ENCODE data around the gene ACTG1.

Gene ACTG1

GRCh38 chr17:81539961-81540675, 27.5 kb upstream of the ACTG1 start:
- Mint-ChIP-seq H3K36me3 (peaks cover 12% of the 10 kb centered on the region), H3K4me3 (no peak overlapping the region), H3K9me3 (no peaks in the 10 kb centered on the region), H3K4me1 (peaks cover 12% of the 10 kb centered on the region), H3K27me3 (peaks cover 3% of the 10 kb centered on the region), H3K27ac (no peak overlapping the region)
- DNase-seq (ENCODE audit: low spot score in 2 of 2) (no peak), ATAC-seq (ENCODE audit: low read depth) (no peak)

DNA sequence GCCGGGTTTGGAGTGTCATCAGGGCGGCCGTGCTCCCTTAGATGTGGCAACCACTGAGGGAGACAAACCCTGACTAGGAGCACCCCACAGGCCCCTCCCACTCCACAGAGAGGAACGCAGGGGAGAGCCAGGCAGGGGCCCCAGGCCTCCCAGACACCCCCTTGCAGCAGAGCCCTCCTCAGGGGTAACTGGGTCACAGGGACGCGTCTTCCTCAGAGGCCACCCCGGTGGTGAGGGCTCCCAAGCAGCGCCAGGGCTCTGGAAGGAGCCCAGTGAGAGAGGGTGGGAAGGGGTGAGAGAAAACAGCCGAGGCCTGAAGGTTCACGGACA, 26.9 kb upstream of the ACTG1 start:
- H3K4me3 Mint-ChIP-seq, result no peak overlapping the region
- H3K4me1 Mint-ChIP-seq, result peaks cover 12% of the 10 kb centered on the region
- DNase-seq (ENCODE audit: low spot score in 2 of 2) (no peak), ATAC-seq (ENCODE audit: low read depth) (no peak)
- H3K27me3 Mint-ChIP-seq, result peaks cover 3% of the 10 kb centered on the region
- no peak overlapping the region for H3K27ac Mint-ChIP-seq
- peaks cover 11% of the 10 kb centered on the region for H3K36me3 Mint-ChIP-seq
- H3K9me3 Mint-ChIP-seq, result no peaks in the 10 kb centered on the region

DNA sequence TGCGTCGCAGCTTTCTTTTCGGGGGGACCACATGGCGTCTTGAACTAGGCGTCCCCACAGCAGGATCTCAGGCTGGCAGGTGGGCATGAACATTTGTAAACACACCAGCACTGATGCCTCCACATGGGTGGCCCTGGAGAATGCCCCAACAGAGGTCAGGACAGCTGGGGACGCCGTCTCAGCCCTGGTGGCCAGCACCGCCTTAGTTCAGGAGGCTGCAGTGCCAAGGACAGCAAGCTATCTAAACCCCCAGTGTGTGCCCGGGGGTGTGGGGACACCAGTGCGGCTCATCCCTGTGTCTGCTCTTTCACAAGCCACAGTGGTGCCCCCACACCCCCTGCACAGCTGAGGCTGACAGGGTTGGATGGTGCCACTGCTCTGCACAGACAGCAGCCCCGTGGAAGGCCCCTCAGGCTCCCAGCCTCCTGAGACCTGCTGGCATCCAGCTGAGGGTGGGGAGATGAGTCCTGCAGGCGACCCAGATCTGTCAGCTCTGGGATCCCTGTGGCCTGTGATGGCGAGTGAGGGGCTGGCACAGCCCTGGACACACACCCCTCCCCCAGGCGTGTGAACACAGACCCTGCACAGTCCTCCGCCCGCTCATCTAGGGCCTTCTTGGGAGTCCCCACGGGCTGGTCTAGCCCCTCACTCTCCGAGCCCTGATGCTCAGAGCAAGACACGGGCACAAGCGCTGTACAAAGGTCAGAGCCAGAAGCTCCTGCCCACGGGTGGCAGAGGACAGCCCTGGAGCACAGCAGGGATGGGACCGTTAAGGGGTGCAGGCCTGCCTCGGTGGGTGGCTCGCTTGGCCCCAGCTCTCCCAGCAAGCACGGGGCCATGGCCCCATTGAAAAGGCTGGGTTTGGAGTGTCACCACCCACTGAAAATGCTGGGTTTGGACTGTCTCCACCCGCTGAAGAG, 26.3 kb upstream of the ACTG1 start:
- Mint-ChIP-seq H3K36me3 (peaks cover 11% of the 10 kb centered on the region), H3K27me3 (peaks cover 3% of the 10 kb centered on the region), H3K27ac (no peak overlapping the region), H3K4me3 (no peak overlapping the region), H3K4me1 (peaks cover 13% of the 10 kb centered on the region), H3K9me3 (no peaks in the 10 kb centered on the region)
- no peak for ATAC-seq (ENCODE audit: low read depth)
- DNase-seq (ENCODE audit: low spot score in 2 of 2), result no peak

DNA sequence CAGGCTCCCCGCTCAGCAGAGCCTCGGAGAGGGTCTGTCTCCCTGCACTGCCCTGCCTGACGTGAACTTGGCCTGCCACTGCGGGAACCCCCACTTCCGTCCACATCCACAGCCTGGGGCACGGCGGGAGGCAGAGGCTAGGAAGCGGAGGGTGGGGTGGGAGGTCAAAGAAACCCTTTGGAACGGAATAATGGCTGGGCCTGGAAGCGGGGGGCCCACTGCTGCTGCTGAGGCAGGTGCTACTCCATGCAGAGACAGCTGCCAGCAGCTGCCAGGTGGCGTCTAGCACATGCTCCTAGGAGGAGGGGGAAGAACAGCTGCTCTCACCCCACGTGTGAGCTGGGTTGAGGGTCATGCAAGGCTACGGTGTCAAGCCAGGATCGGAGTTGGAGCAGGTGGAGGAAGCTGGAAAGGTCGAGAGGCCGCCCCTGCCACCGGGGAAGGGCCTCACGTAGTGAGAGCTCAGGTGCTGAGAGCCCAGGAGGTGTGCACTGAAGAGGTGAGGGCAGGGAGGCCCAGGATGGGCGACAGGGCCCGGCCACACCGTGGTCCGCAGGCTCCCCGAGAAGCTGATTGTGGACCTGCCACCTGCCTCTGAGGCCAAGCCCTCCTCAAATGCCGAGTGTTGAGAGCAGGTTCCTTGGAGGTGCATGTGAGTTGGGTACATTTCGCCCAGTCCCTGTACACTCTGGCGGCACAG, 25.4 kb upstream of the ACTG1 start:
- no peaks in the 10 kb centered on the region for H3K9me3 Mint-ChIP-seq
- peaks cover 18% of the 10 kb centered on the region for H3K4me1 Mint-ChIP-seq
- no peak overlapping the region for H3K4me3 Mint-ChIP-seq
- peaks cover 11% of the 10 kb centered on the region for H3K36me3 Mint-ChIP-seq
- H3K27ac Mint-ChIP-seq, result no peak overlapping the region
- ATAC-seq (ENCODE audit: low read depth), result no peak
- no peak for DNase-seq (ENCODE audit: low spot score in 2 of 2)
- H3K27me3 Mint-ChIP-seq, result peaks cover 3% of the 10 kb centered on the region

GRCh38 chr17:81537343-81537855, 24.8 kb upstream of the ACTG1 start:
- ATAC-seq (ENCODE audit: low read depth) (peak; percentile 86), DNase-seq (ENCODE audit: low spot score in 2 of 2) (peak; percentile 62 to 64)
- Mint-ChIP-seq H3K4me3 (no peak overlapping the region), H3K9me3 (no peaks in the 10 kb centered on the region), H3K4me1 (peaks cover 18% of the 10 kb centered on the region), H3K27ac (no peak overlapping the region), H3K36me3 (peaks cover 11% of the 10 kb centered on the region), H3K27me3 (peaks cover 3% of the 10 kb centered on the region)

GRCh38 chr17:81536299-81537290, 24.0 kb upstream of the ACTG1 start:
- H3K4me3 Mint-ChIP-seq, result no peak overlapping the region
- no peak for DNase-seq (ENCODE audit: low spot score in 2 of 2)
- peak; percentile 28 for ATAC-seq (ENCODE audit: low read depth)
- peaks cover 3% of the 10 kb centered on the region for H3K27me3 Mint-ChIP-seq
- H3K4me1 Mint-ChIP-seq, result peaks cover 18% of the 10 kb centered on the region
- H3K36me3 Mint-ChIP-seq, result peaks cover 8% of the 10 kb centered on the region
- no peaks in the 10 kb centered on the region for H3K9me3 Mint-ChIP-seq
- H3K27ac Mint-ChIP-seq, result no peak overlapping the region

DNA sequence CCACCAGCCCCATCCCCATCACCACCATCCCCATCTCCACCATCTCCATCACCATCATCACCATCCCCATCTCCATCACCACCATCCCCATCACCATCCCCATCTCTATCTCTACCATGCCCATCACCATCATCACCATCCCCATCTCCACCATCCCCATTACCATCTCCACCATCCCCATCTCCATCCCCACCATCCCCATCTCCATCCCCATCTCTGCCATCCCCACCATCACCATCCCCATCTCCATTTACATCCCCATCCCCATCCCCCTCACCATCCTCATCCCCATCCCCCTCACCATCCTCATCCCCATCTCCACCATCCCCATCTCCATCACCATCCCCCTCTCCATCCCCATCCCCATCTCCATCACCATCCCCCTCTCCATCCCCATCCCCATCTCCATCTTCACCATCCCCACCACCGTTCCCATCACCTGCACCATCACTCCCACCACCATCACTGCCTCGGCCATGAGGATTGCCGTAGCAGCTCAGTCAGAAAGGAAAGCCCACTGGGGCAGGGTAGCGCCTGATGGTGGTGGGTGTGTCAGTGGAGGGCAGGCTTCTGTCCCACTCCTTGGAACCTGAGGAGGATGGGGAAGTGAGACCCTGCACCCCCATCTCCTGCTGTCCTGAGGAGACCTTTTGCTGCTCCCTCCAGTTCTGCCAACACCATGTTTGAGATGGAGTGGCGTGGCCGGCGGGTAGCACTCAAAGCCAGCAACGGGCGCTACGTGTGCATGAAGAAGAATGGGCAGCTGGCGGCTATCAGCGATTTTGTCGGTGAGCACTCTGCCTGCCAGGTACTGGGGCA, 23.1 kb upstream of the ACTG1 start:
- Mint-ChIP-seq H3K36me3 (peaks cover 5% of the 10 kb centered on the region), H3K27me3 (peaks cover 3% of the 10 kb centered on the region), H3K27ac (no peak overlapping the region), H3K4me1 (peaks cover 18% of the 10 kb centered on the region), H3K9me3 (no peaks in the 10 kb centered on the region), H3K4me3 (no peak overlapping the region)
- no peak for ATAC-seq (ENCODE audit: low read depth)
- no peak for DNase-seq (ENCODE audit: low spot score in 2 of 2)

DNA sequence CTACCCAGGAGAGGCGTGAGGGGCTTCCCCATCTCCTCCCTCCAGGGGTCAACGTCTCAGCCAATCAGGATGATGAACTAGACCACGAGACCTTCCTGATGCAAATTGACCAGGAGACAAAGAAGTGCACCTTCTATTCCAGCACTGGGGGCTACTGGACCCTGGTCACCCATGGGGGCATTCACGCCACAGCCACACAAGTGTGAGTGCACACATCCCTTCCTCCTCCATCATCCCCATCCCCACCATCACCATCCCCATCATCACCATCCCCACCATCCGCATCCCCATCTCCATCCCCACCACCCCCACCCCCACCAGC, 22.4 kb upstream of the ACTG1 start:
- Mint-ChIP-seq H3K27me3 (peaks cover 3% of the 10 kb centered on the region), H3K9me3 (no peaks in the 10 kb centered on the region), H3K27ac (no peak overlapping the region), H3K4me1 (peaks cover 18% of the 10 kb centered on the region), H3K4me3 (no peak overlapping the region), H3K36me3 (peaks cover 5% of the 10 kb centered on the region)
- DNase-seq (ENCODE audit: low spot score in 2 of 2) (no peak), ATAC-seq (ENCODE audit: low read depth) (no peak)

GRCh38 chr17:81534157-81535006, 21.8 kb upstream of the ACTG1 start:
- Mint-ChIP-seq H3K36me3 (peaks cover 5% of the 10 kb centered on the region), H3K4me3 (no peak overlapping the region), H3K9me3 (no peaks in the 10 kb centered on the region), H3K27ac (no peak overlapping the region), H3K4me1 (peaks cover 18% of the 10 kb centered on the region), H3K27me3 (peaks cover 3% of the 10 kb centered on the region)
- ATAC-seq (ENCODE audit: low read depth) (no peak), DNase-seq (ENCODE audit: low spot score in 2 of 2) (no peak)

DNA sequence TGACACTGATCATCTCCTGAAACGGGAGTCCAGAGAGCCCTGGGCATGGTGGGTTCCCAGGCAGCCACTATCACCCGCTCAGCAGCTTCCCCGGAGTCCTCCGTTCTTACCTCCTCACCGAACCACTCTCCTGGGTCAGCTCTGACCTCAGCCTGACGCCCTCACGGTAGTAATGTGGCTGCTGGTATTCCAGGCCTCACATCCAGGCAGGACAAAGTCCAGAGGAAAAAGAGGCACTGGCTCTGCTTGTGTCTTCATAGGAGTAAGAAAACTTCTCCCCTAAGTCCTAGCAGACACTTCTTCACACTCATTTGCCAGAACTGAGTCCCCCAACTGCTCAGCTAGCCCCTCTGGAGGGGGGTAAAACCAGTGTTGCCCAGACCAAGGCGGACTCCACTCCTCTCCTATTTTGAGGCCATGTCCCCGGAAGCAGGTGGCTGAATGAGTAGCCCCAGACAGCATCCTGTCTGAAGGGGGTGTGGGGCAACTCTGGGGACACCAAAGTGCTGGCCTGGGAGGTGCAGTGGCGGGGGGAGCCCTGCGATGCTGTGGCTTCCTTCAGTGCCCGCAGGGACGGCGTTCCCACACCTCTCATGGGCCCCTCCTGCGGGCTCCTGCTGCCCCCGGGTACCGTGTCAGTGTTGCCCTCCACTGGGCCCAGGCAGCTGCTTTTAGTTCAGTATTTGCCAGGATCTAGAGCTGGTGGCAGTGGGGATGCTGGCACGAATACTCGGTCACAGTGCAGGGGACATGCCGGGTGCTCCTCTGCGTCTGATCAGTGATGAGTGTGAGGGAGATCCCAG, 20.9 kb upstream of the ACTG1 start:
- DNase-seq (ENCODE audit: low spot score in 2 of 2) (no peak), ATAC-seq (ENCODE audit: low read depth) (no peak)
- Mint-ChIP-seq H3K27me3 (peaks cover 3% of the 10 kb centered on the region), H3K4me3 (no peak overlapping the region), H3K36me3 (peaks cover 5% of the 10 kb centered on the region), H3K9me3 (no peaks in the 10 kb centered on the region), H3K27ac (no peak overlapping the region), H3K4me1 (peaks cover 18% of the 10 kb centered on the region)

DNA sequence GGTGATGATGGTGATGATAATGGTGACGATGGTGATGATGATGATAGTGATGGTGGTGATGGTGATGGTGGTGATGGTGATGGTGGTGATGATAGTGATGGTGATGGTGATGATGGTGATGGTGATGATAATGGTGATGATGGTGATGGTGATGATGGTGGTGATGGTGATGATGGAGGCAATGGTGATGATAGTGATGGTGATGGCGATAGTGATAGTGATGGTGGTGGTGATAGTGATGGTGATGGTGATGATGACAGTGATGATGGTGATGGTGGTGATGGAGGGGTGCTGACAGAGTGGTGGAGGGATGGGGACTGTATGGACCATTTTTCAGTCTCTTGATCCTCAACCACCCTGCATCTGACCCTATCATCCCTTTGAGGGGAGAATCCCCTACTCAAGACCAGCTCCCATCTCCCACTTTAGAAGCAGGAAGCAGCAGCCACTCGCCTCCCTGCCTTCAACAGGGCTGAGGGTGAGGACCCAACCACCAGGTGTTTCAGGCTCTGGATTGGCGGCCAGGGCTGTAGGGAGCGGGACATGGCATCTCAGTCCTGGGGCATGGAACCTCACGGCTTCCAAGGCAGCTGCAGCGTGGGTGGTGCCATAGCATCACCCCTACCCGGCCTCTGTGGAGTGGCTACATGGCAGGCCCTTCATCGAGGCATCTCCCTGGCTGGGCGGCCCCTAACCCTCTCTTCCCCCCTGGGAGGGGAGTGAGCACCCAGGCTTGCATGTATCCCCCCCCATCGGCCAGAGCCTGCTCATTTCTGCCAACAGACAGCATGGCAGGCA, 20.1 kb upstream of the ACTG1 start:
- Mint-ChIP-seq H3K27me3 (peaks cover 2% of the 10 kb centered on the region), H3K4me1 (peaks cover 15% of the 10 kb centered on the region), H3K4me3 (no peak overlapping the region), H3K9me3 (no peaks in the 10 kb centered on the region), H3K36me3 (no peaks in the 10 kb centered on the region), H3K27ac (no peak overlapping the region)
- DNase-seq (ENCODE audit: low spot score in 2 of 2) (no peak), ATAC-seq (ENCODE audit: low read depth) (no peak)
